ENCODE results near the gene MYO18A. TPM values are rescaled to one million over a fixed set of nuclear protein-coding genes. Genes with fewer than 3 reads are reported as not detected.

MYO18A gene
- total RNA-seq, 4 donors from 2014 or later, result 33.2 to 104 (median 59.3) TPM

DNA sequence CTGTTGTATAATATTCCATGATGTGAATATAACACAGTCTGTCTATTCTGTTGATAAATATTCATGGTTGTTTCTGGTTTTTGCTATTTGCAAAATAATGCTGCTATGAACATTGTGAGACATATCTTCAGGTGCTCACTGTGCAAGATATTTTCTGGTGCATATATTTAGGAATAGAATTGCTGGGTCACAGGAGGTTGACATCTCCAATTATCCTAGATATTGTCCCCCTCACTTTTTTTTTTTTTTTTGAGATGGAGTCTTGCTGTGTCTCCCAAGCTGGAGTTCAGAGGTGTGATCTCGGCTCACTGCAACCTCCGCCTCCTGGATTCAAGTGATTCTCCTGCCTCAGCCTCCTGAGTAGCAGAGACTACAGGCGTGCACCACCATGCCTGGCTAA, 14.5 kb upstream of the MYO18A start:
- DNase-seq, result no peak
- no peaks in the 10 kb centered on the region for H3K36me3 ChIP-seq
- TF ChIP-seq POLR2A (IDR thresholded peaks at IDR 0.05), result no peak
- TF ChIP-seq, protein P1, sequence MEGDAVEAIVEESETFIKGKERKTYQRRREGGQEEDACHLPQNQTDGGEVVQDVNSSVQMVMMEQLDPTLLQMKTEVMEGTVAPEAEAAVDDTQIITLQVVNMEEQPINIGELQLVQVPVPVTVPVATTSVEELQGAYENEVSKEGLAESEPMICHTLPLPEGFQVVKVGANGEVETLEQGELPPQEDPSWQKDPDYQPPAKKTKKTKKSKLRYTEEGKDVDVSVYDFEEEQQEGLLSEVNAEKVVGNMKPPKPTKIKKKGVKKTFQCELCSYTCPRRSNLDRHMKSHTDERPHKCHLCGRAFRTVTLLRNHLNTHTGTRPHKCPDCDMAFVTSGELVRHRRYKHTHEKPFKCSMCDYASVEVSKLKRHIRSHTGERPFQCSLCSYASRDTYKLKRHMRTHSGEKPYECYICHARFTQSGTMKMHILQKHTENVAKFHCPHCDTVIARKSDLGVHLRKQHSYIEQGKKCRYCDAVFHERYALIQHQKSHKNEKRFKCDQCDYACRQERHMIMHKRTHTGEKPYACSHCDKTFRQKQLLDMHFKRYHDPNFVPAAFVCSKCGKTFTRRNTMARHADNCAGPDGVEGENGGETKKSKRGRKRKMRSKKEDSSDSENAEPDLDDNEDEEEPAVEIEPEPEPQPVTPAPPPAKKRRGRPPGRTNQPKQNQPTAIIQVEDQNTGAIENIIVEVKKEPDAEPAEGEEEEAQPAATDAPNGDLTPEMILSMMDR (IDR thresholded peaks at IDR 0.05), result no peak
- no peaks in the 10 kb centered on the region for H3K9me3 ChIP-seq
- H3K4me3 ChIP-seq, result no peak overlapping the region
- no peaks in the 10 kb centered on the region for H3K4me1 ChIP-seq
- H3K27ac ChIP-seq, result no peak overlapping the region
- H3K27me3 ChIP-seq, result no peaks in the 10 kb centered on the region
- intact Hi-C loops (cut with DNase I; ENCODE audit: low total_unique reads), result no loop called here

DNA sequence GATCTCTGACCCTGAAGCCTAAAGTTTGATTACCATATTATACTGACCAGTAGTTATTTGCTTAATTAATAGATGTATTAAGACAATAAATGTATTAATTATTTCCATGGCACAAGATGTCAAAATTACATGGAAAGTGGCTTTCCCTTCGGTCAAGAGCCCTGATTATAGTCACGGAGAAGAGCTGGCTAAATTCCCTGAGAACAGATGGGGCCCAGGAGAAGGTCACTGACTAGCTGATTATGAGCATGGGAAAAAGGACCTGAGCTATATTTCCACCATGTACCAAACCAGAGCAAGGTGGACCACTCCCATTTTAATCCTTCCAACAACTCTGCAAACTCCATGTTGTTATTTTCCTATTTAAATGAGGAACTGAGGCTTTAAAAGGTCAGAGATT, 12.9 kb upstream of the MYO18A start:
- no peak overlapping the region for H3K4me3 ChIP-seq
- no peaks in the 10 kb centered on the region for H3K9me3 ChIP-seq
- H3K27me3 ChIP-seq, result no peaks in the 10 kb centered on the region
- no peaks in the 10 kb centered on the region for H3K36me3 ChIP-seq
- H3K27ac ChIP-seq, result no peak overlapping the region
- TF ChIP-seq, protein P1 (IDR thresholded peaks at IDR 0.05), result no peak
- no peak for TF ChIP-seq POLR2A (IDR thresholded peaks at IDR 0.05)
- DNase-seq, result no peak
- intact Hi-C loops (cut with DNase I; ENCODE audit: low total_unique reads), result no loop called here
- H3K4me1 ChIP-seq, result no peaks in the 10 kb centered on the region

DNA sequence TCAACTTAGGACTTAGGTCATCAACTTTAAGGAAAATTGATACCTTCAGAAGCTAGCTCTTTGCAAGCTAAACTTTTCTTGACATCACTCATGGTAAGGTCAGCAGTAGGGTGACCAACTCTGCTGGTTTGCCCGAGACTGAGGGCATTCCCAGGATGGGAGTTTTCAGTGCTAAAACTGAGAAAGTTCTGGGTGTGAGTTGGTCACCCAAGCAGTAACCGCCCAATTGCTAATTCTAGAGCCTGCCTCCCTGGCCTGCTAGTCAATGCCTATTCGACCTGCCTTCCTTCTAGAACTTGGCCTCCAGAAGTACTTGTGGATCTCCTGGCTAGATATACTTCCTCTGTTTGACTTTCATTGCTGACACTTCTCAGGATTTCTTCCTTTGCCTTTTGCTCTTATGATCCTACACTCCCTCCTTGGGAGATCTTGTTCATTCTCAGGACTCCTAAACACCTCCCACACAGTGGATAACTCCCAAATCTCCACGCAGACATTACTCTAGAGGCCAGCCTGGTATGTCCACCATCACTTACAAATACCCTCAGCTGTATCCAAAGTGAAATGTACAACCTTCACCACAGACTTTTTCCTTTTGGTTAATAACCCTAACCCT, 10.5 kb upstream of the MYO18A start:
- no peak overlapping the region for H3K27ac ChIP-seq
- TF ChIP-seq, protein P1 (IDR thresholded peaks at IDR 0.05), result no peak
- no peak for TF ChIP-seq POLR2A (IDR thresholded peaks at IDR 0.05)
- H3K9me3 ChIP-seq, result no peaks in the 10 kb centered on the region
- H3K4me3 ChIP-seq, result no peak overlapping the region
- DNase-seq, result no peak
- H3K36me3 ChIP-seq, result no peaks in the 10 kb centered on the region
- H3K4me1 ChIP-seq, result no peaks in the 10 kb centered on the region
- no peaks in the 10 kb centered on the region for H3K27me3 ChIP-seq
- intact Hi-C loops (cut with DNase I; ENCODE audit: low total_unique reads), result no loop called here

DNA sequence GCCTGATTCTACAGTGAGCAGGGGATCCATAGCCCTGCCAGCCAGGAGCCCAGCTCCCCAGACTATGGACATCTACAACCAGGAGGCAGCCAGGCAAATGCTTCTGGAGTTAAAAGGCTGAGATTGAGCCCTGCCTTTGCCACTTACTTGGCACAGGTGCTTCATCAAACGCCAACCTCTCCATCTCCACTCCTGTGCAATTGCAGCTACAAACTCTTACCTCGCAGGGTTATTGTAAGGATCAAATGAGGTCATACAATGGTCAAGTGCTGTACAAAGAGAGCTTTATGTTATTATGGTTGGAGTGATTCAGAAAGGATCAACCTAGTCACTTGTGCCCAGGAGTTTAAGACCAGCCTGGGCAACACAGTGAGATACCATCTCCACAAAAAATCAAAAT, 9.8 kb upstream of the MYO18A start:
- intact Hi-C loops (cut with DNase I; ENCODE audit: low total_unique reads), result no loop called here
- Histone ChIP-seq H3K27ac (no peak overlapping the region), H3K4me1 (no peaks in the 10 kb centered on the region), H3K36me3 (no peaks in the 10 kb centered on the region), H3K27me3 (no peaks in the 10 kb centered on the region), H3K9me3 (no peaks in the 10 kb centered on the region), H3K4me3 (no peak overlapping the region)
- TF ChIP-seq, protein P1 (IDR thresholded peaks at IDR 0.05), result no peak
- no peak for TF ChIP-seq POLR2A (IDR thresholded peaks at IDR 0.05)
- no peak for DNase-seq

DNA sequence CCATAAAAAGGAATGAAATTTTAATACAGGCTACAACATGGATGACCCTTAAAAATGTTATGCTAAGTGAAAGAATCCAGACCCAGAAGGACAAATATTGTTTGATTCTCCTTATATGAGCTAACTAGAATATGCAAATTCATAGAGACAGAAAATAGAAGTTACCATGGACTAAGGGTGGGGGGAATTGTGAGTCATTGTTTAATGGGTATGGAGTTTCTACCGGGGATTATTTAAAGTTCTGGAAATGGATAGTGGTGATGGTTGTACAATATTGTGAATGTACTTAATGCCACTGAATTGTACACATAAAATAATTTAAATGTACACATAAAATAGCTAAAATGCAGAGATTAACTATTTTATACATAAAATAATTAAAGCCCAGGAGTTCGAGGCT, 9.2 kb upstream of the MYO18A start:
- DNase-seq, result no peak
- intact Hi-C loops (cut with DNase I; ENCODE audit: low total_unique reads), result no loop called here
- no peaks in the 10 kb centered on the region for H3K27me3 ChIP-seq
- no peak overlapping the region for H3K27ac ChIP-seq
- H3K36me3 ChIP-seq, result no peaks in the 10 kb centered on the region
- TF ChIP-seq, protein P1 (IDR thresholded peaks at IDR 0.05), result no peak
- no peak for TF ChIP-seq POLR2A (IDR thresholded peaks at IDR 0.05)
- H3K4me1 ChIP-seq, result no peaks in the 10 kb centered on the region
- H3K4me3 ChIP-seq, result no peak overlapping the region
- H3K9me3 ChIP-seq, result no peaks in the 10 kb centered on the region

All from uterus (tissue), 4 donors.